ENCODE data around the gene TNFRSF1B.

The TNFRSF1B gene

DNA sequence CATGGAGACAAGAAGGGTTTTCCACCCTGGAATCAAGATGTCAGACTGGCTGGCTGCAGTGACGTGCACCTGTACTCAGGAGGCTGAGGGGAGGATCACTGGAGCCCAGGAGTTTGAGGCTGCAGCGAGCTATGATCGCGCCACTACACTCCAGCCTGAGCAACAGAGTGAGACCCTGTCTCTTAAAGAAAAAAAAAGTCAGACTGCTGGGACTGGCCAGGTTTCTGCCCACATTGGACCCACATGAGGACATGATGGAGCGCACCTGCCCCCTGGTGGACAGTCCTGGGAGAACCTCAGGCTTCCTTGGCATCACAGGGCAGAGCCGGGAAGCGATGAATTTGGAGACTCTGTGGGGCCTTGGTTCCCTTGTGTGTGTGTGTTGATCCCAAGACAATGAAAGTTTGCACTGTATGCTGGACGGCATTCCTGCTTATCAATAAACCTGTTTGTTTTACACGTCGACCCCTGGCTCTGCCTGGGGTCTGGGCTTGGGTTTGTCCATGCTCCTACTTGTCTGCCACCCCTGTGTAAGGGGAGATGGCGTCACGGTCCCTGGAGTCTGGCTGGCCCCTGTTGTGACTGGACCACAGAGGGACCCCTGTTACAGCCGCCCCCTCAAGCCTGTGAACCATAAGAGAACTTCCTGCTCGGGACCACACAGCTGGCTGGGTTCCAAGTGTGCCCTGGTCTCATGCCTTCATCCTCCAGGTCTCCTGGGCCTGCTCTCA, 42.1 kb downstream of the TNFRSF1B start:
- no peak overlapping the region for H3K27ac ChIP-seq (ENCODE audit: extremely low read depth, low read depth, low read length)
- no peaks in the 10 kb centered on the region for H3K36me3 ChIP-seq (ENCODE audit: control insufficient read depth in 2 of 2, insufficient read depth in 1 of 2, low read length in 2 of 2)
- H3K4me1 ChIP-seq (ENCODE audit: control insufficient read depth, insufficient read depth, low read length), result no peaks in the 10 kb centered on the region
- H3K4me3 ChIP-seq (ENCODE audit: low read depth, low read length), result no peak overlapping the region
- ChIA-PET CTCF (interaction anchor here (0.6 to 8.1 kb wide), 19 partner anchors 18 to 1792 kb away, joined by 3 to 300 read pairs (median 3); no protein-coding TSS in a partner anchor), POLR2A (interaction anchor here (1.2 kb wide), 1 partner anchor 84 kb away, joined by 4 read pairs; no protein-coding TSS in a partner anchor)
- H3K9me3 ChIP-seq (ENCODE audit: control insufficient read depth, insufficient read depth, low read depth, low read length), result no peaks in the 10 kb centered on the region
- TF ChIP-seq ZNF837 (tag by site-specific recombination; IDR thresholded peaks at IDR 0.05) (no peak), ZBTB17 (tag by site-specific recombination; IDR thresholded peaks at IDR 0.05) (peak; percentile 50; the same call in 1 of the 2 replicates), ZNF214 (tag by site-specific recombination; IDR thresholded peaks at IDR 0.05; ENCODE audit: borderline replicate concordance) (no peak), ZNF501 (tag by site-specific recombination; IDR thresholded peaks at IDR 0.05) (no peak), ZNF610 (tag by site-specific recombination; IDR thresholded peaks at IDR 0.05; ENCODE audit: borderline replicate concordance) (no peak), HOXD13 (CRISPR knock-in tag; IDR thresholded peaks at IDR 0.05; ENCODE audit: borderline replicate concordance) (no peak), ZXDB (tag by site-specific recombination; IDR thresholded peaks at IDR 0.05) (no peak), ZNF843 (tag by site-specific recombination; IDR thresholded peaks at IDR 0.05) (no peak), ZNF223 (tag by site-specific recombination; IDR thresholded peaks at IDR 0.05) (no peak), ZNF121 (tag by site-specific recombination; IDR thresholded peaks at IDR 0.05) (peak; percentile 95), ZNF529 (tag by site-specific recombination; IDR thresholded peaks at IDR 0.05; ENCODE audit: insufficient replicate concordance) (no peak), ZNF394 (tag by site-specific recombination; IDR thresholded peaks at IDR 0.05; ENCODE audit: borderline replicate concordance) (no peak), REPIN1 (tag by site-specific recombination; IDR thresholded peaks at IDR 0.05; ENCODE audit: low read depth) (no peak), ZFP3 (tag by site-specific recombination; IDR thresholded peaks at IDR 0.05; ENCODE audit: low read depth) (no peak), ZNF433 (tag by site-specific recombination; IDR thresholded peaks at IDR 0.05; ENCODE audit: low read depth) (no peak), ZNF391 (tag by site-specific recombination; IDR thresholded peaks at IDR 0.05; ENCODE audit: borderline replicate concordance, low read depth) (no peak), ZNF707 (tag by site-specific recombination; IDR thresholded peaks at IDR 0.05) (no peak), ZNF510 (tag by site-specific recombination; IDR thresholded peaks at IDR 0.05; ENCODE audit: insufficient replicate concordance) (no peak), ZNF544 (tag by site-specific recombination; IDR thresholded peaks at IDR 0.05) (no peak)
- TF ChIP-seq, protein P1, sequence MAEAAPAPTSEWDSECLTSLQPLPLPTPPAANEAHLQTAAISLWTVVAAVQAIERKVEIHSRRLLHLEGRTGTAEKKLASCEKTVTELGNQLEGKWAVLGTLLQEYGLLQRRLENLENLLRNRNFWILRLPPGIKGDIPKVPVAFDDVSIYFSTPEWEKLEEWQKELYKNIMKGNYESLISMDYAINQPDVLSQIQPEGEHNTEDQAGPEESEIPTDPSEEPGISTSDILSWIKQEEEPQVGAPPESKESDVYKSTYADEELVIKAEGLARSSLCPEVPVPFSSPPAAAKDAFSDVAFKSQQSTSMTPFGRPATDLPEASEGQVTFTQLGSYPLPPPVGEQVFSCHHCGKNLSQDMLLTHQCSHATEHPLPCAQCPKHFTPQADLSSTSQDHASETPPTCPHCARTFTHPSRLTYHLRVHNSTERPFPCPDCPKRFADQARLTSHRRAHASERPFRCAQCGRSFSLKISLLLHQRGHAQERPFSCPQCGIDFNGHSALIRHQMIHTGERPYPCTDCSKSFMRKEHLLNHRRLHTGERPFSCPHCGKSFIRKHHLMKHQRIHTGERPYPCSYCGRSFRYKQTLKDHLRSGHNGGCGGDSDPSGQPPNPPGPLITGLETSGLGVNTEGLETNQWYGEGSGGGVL (tag by site-specific recombination; IDR thresholded peaks at IDR 0.05), result no peak
- TF ChIP-seq, protein P2, sequence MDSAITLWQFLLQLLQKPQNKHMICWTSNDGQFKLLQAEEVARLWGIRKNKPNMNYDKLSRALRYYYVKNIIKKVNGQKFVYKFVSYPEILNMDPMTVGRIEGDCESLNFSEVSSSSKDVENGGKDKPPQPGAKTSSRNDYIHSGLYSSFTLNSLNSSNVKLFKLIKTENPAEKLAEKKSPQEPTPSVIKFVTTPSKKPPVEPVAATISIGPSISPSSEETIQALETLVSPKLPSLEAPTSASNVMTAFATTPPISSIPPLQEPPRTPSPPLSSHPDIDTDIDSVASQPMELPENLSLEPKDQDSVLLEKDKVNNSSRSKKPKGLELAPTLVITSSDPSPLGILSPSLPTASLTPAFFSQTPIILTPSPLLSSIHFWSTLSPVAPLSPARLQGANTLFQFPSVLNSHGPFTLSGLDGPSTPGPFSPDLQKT (IDR thresholded peaks at IDR 0.05; ENCODE audit: borderline replicate concordance, low read depth, low read length), result no peak
- TF ChIP-seq, protein P3, sequence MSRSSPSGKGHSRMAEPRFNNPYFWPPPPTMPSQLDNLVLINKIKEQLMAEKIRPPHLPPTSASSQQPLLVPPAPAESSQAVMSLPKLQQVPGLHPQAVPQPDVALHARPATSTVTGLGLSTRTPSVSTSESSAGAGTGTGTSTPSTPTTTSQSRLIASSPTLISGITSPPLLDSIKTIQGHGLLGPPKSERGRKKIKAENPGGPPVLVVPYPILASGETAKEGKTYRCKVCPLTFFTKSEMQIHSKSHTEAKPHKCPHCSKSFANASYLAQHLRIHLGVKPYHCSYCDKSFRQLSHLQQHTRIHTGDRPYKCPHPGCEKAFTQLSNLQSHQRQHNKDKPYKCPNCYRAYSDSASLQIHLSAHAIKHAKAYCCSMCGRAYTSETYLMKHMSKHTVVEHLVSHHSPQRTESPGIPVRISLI (tag by site-specific recombination; IDR thresholded peaks at IDR 0.05), result peak; percentile 73
- TF ChIP-seq, protein P4, sequence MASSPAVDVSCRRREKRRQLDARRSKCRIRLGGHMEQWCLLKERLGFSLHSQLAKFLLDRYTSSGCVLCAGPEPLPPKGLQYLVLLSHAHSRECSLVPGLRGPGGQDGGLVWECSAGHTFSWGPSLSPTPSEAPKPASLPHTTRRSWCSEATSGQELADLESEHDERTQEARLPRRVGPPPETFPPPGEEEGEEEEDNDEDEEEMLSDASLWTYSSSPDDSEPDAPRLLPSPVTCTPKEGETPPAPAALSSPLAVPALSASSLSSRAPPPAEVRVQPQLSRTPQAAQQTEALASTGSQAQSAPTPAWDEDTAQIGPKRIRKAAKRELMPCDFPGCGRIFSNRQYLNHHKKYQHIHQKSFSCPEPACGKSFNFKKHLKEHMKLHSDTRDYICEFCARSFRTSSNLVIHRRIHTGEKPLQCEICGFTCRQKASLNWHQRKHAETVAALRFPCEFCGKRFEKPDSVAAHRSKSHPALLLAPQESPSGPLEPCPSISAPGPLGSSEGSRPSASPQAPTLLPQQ (tag by site-specific recombination; IDR thresholded peaks at IDR 0.05), result peak; percentile 93
- TF ChIP-seq, protein P5, sequence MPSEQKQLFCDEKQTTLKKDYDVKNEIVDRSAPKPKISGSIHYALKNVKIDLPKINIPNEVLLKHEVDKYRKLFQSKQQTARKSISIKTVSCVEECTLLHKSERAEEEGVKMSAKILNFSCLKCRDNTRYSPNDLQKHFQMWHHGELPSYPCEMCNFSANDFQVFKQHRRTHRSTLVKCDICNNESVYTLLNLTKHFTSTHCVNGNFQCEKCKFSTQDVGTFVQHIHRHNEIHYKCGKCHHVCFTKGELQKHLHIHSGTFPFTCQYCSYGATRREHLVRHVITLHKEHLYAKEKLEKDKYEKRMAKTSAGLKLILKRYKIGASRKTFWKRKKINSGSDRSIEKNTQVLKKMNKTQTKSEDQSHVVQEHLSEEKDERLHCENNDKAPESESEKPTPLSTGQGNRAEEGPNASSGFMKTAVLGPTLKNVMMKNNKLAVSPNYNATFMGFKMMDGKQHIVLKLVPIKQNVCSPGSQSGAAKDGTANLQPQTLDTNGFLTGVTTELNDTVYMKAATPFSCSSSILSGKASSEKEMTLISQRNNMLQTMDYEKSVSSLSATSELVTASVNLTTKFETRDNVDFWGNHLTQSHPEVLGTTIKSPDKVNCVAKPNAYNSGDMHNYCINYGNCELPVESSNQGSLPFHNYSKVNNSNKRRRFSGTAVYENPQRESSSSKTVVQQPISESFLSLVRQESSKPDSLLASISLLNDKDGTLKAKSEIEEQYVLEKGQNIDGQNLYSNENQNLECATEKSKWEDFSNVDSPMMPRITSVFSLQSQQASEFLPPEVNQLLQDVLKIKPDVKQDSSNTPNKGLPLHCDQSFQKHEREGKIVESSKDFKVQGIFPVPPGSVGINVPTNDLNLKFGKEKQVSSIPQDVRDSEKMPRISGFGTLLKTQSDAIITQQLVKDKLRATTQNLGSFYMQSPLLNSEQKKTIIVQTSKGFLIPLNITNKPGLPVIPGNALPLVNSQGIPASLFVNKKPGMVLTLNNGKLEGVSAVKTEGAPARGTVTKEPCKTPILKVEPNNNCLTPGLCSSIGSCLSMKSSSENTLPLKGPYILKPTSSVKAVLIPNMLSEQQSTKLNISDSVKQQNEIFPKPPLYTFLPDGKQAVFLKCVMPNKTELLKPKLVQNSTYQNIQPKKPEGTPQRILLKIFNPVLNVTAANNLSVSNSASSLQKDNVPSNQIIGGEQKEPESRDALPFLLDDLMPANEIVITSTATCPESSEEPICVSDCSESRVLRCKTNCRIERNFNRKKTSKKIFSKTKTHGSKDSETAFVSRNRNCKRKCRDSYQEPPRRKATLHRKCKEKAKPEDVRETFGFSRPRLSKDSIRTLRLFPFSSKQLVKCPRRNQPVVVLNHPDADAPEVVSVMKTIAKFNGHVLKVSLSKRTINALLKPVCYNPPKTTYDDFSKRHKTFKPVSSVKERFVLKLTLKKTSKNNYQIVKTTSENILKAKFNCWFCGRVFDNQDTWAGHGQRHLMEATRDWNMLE (tag by site-specific recombination; conservative IDR thresholded peaks at IDR 0.05; ENCODE audit: low read depth), result no peak

Data from HEK293 (cell line).